ENCODE results near the gene HLCS.

HLCS gene

DNA sequence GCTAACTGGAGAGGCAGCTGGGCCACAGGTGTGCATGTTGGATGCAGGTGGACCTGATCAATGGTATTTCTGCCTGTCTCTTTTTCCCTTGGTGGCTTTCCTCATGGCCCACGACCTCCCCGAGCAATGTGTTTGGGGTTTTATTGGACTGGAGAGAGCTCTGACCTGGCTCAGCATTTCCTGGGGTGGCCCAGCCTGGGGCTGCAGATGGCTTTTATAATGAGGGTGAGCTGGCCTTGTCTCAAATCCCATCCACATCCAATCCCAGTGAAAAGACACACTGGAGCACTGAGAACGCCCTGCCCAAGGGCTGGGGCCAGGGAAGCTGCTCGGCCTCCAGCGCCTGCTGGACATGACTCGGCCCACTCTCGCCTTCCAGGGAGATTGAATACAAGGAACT is 223.5 kb downstream of the HLCS start:
- H3K9me3 ChIP-seq (ENCODE audit: insufficient read depth, low read length) = no peaks in the 10 kb centered on the region

GRCh38 chr21:36741506-36741905 is 225.0 kb downstream of the HLCS start:
- Histone ChIP-seq H3K9ac (ENCODE audit: low read length) (no peak overlapping the region), H2AFZ (ENCODE audit: low read depth, low read length, severe bottlenecking) (no peak overlapping the region), H3K27ac (ENCODE audit: low read depth, low read length) (no peak overlapping the region), H3K9me2 (replicated peaks; ENCODE audit: insufficient read depth, low read length) (no peaks in the 10 kb centered on the region), H3K4me3 (ENCODE audit: insufficient read depth, low read length, poor library complexity, severe bottlenecking) (no peak overlapping the region), H3K27me3 (ENCODE audit: low read length) (no peaks in the 10 kb centered on the region), H3K4me2 (ENCODE audit: low read depth, low read length, poor library complexity, severe bottlenecking) (no peak overlapping the region), H3K9me3 (ENCODE audit: insufficient read depth, low read length) (no peaks in the 10 kb centered on the region), H4K20me1 (ENCODE audit: low read depth, low read length) (no peaks in the 10 kb centered on the region), H3K36me3 (ENCODE audit: low read length) (no peaks in the 10 kb centered on the region), H3K79me2 (ENCODE audit: insufficient read depth, low read length) (no peaks in the 10 kb centered on the region), H3F3A (ENCODE audit: insufficient read depth) (no peaks in the 10 kb centered on the region)
- no peak for TF ChIP-seq EZH2phosphoT487 (conservative IDR thresholded peaks at IDR 0.05; ENCODE audit: low read length)
- TF ChIP-seq, protein P1, sequence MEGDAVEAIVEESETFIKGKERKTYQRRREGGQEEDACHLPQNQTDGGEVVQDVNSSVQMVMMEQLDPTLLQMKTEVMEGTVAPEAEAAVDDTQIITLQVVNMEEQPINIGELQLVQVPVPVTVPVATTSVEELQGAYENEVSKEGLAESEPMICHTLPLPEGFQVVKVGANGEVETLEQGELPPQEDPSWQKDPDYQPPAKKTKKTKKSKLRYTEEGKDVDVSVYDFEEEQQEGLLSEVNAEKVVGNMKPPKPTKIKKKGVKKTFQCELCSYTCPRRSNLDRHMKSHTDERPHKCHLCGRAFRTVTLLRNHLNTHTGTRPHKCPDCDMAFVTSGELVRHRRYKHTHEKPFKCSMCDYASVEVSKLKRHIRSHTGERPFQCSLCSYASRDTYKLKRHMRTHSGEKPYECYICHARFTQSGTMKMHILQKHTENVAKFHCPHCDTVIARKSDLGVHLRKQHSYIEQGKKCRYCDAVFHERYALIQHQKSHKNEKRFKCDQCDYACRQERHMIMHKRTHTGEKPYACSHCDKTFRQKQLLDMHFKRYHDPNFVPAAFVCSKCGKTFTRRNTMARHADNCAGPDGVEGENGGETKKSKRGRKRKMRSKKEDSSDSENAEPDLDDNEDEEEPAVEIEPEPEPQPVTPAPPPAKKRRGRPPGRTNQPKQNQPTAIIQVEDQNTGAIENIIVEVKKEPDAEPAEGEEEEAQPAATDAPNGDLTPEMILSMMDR (IDR thresholded peaks at IDR 0.05; ENCODE audit: insufficient read depth, low read length, poor library complexity, severe bottlenecking) = no peak

More for the DNA sequence above, 223.5 kb downstream of the HLCS start:
- TF ChIP-seq, protein P1 (IDR thresholded peaks at IDR 0.05; ENCODE audit: insufficient read depth, low read length, poor library complexity, severe bottlenecking) = no peak
- no peak for TF ChIP-seq EZH2phosphoT487 (conservative IDR thresholded peaks at IDR 0.05; ENCODE audit: low read length)
- H3K4me2 ChIP-seq (ENCODE audit: low read depth, low read length, poor library complexity, severe bottlenecking) = no peak overlapping the region
- H3K36me3 ChIP-seq (ENCODE audit: low read length) = no peaks in the 10 kb centered on the region
- no peak overlapping the region for H3K27ac ChIP-seq (ENCODE audit: low read depth, low read length)
- H3K9ac ChIP-seq (ENCODE audit: low read length) = no peak overlapping the region
- no peaks in the 10 kb centered on the region for H4K20me1 ChIP-seq (ENCODE audit: low read depth, low read length)
- H3K27me3 ChIP-seq (ENCODE audit: low read length) = no peaks in the 10 kb centered on the region
- no peaks in the 10 kb centered on the region for H3K79me2 ChIP-seq (ENCODE audit: insufficient read depth, low read length)
- H3K9me2 ChIP-seq (replicated peaks; ENCODE audit: insufficient read depth, low read length) = no peaks in the 10 kb centered on the region
- H3K4me3 ChIP-seq (ENCODE audit: insufficient read depth, low read length, poor library complexity, severe bottlenecking) = no peak overlapping the region
- H3F3A ChIP-seq (ENCODE audit: insufficient read depth) = no peaks in the 10 kb centered on the region
- H2AFZ ChIP-seq (ENCODE audit: low read depth, low read length, severe bottlenecking) = no peak overlapping the region

GRCh38 chr21:36738489-36739126 is 227.9 kb downstream of the HLCS start:
- no peaks in the 10 kb centered on the region for H3K79me2 ChIP-seq (ENCODE audit: insufficient read depth, low read length)
- H3K9me3 ChIP-seq (ENCODE audit: insufficient read depth, low read length) = no peaks in the 10 kb centered on the region
- no peak overlapping the region for H3K4me3 ChIP-seq (ENCODE audit: insufficient read depth, low read length, poor library complexity, severe bottlenecking)
- no peaks in the 10 kb centered on the region for H4K20me1 ChIP-seq (ENCODE audit: low read depth, low read length)
- H3K36me3 ChIP-seq (ENCODE audit: low read length) = no peaks in the 10 kb centered on the region
- H3K27me3 ChIP-seq (ENCODE audit: low read length) = no peaks in the 10 kb centered on the region
- no peaks in the 10 kb centered on the region for H3F3A ChIP-seq (ENCODE audit: insufficient read depth)
- TF ChIP-seq, protein P1 (IDR thresholded peaks at IDR 0.05; ENCODE audit: insufficient read depth, low read length, poor library complexity, severe bottlenecking) = no peak
- TF ChIP-seq EZH2phosphoT487 (conservative IDR thresholded peaks at IDR 0.05; ENCODE audit: low read length) = no peak
- no peak overlapping the region for H3K27ac ChIP-seq (ENCODE audit: low read depth, low read length)
- H3K9me2 ChIP-seq (replicated peaks; ENCODE audit: insufficient read depth, low read length) = no peaks in the 10 kb centered on the region
- no peak overlapping the region for H2AFZ ChIP-seq (ENCODE audit: low read depth, low read length, severe bottlenecking)
- no peak overlapping the region for H3K4me2 ChIP-seq (ENCODE audit: low read depth, low read length, poor library complexity, severe bottlenecking)
- H3K9ac ChIP-seq (ENCODE audit: low read length) = no peak overlapping the region

All from SU-DHL-6 (cell line).